ENCODE data around the gene ABCA4. TPM values are rescaled to one million over a fixed set of nuclear protein-coding genes. Genes with fewer than 3 reads are reported as not detected.
A peak's percentile ranks its signal among the peaks of the same experiment; 100 is the strongest.

ABCA4 gene
- total RNA-seq, 1 experiment from 2014 or later, result 0.22 TPM

DNA sequence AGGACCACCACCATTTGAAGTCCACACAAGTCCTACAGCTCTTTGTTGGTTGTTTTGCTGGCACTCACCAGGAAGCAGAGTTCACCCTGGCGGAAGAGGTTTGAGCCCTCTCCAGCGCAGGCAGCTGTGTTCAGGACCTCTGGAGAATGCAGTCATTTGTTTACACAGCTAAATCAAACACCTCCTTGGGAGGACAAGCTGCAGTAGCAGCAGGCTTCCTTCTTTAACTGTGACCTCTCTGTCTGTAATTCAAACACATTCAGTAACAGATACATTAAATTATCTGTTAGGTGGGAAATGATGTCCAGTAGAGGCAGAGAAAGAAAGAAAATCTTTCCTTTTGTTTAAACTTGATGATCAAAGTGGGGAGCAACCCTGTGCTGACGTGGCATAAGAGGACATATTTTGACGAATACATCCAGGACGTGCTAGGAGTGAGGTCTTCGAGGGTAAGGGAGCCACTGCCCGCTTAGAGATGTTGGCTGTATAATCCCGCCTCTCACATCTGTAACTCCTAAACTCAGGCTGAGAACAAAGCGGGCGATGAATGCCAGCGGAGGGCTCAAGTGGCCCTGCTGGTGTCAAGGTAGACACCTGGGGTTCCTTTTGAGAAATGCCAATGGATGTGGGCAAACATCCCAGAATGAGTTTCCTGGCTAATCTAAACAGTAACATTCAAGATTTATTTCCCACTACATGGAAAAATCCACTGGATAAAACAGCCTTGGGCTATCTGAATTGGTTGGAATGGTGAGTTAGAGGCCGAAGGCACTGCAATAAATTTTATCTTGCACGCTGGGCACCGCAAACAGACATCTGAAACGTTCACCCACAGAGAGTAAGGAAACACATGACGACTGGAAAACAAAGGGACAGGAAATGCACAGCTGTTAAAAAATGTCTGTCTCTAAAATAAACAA, 51.7 kb downstream of the ABCA4 start:
- ATAC-seq, result no peak; the same call in 1 of the 2 replicates
- Histone ChIP-seq H3K4me1 (ENCODE audit: control insufficient read depth in 1 of 2, insufficient read depth in 2 of 2, low read length in 2 of 2) (peaks cover 34 to 43% of the 10 kb centered on the region in 2 experiments), H3K27me3 (ENCODE audit: insufficient read depth, low read length) (no peaks in the 10 kb centered on the region), H3K79me2 (ENCODE audit: insufficient read depth, low read length) (no peaks in the 10 kb centered on the region), H3K9ac (ENCODE audit: low read length) (0 out of 2 replicates have a peak overlapping the region, but pooled peaks have one; percentile 7), H3K4me2 (ENCODE audit: low read length) (peak overlapping the region; percentile 65), H3K9me3 (ENCODE audit: control insufficient read depth in 1 of 2, insufficient read depth in 1 of 2, low read depth in 1 of 2, low read length in 2 of 2) (no peaks in the 10 kb centered on the region), H3K4me3 (replicated peaks in 1 of 2; ENCODE audit: low read depth in 1 of 2, low read length in 2 of 2) (no peak overlapping the region), H3K36me3 (ENCODE audit: control insufficient read depth in 1 of 2, insufficient read depth in 2 of 2, low read length in 2 of 2) (no peaks in the 10 kb centered on the region), H3K9me2 (ENCODE audit: insufficient read depth) (no peaks in the 10 kb centered on the region), H3K27ac (ENCODE audit: low read depth, low read length) (peak overlapping the region; percentile 20; the same call in 1 of the 2 replicates), H2AFZ (ENCODE audit: low read depth, low read length, poor library complexity, severe bottlenecking) (no peak overlapping the region), H4K20me1 (ENCODE audit: insufficient read depth) (no peaks in the 10 kb centered on the region)
- intact Hi-C loops (cut with micrococcal nuclease), result loop anchor here (10.0 kb wide), 1 partner anchor 116 kb away; no protein-coding TSS in a partner anchor
- POLR2A ChIA-PET, result interaction anchor here (0.8 to 3.0 kb wide), 9 partner anchors 24 to 265 kb away, joined by 3 to 27 read pairs (median 4); partner anchors contain the start of gene ARHGAP29
- RAD21 ChIA-PET (ENCODE audit: low non-redundant PET in 1 of 2, low total read pairs in 2 of 2, uncharacterized antibody in 2 of 2, unreplicated experiment in 2 of 2), result interaction anchor here (1.2 to 1.9 kb wide), 3 partner anchors 164 to 267 kb away, joined by 3 to 7 read pairs (median 5); no protein-coding TSS in a partner anchor
- CTCF ChIA-PET, result interaction anchor here (1.2 to 2.3 kb wide), 5 partner anchors 24 to 267 kb away, joined by 3 to 22 read pairs (median 6); no protein-coding TSS in a partner anchor
- no TSS peak for BruUV-seq (replicated peaks)
- peak; percentile 86 for TF ChIP-seq TCF7L2 (IDR thresholded peaks at IDR 0.05; ENCODE audit: borderline replicate concordance, extremely low read depth, insufficient read depth, insufficient read length)
- TF ChIP-seq EGR1 (IDR thresholded peaks at IDR 0.05; ENCODE audit: low read depth), result no peak
- DNase-seq (ENCODE audit: low read depth, low spot score), result no peak

DNA sequence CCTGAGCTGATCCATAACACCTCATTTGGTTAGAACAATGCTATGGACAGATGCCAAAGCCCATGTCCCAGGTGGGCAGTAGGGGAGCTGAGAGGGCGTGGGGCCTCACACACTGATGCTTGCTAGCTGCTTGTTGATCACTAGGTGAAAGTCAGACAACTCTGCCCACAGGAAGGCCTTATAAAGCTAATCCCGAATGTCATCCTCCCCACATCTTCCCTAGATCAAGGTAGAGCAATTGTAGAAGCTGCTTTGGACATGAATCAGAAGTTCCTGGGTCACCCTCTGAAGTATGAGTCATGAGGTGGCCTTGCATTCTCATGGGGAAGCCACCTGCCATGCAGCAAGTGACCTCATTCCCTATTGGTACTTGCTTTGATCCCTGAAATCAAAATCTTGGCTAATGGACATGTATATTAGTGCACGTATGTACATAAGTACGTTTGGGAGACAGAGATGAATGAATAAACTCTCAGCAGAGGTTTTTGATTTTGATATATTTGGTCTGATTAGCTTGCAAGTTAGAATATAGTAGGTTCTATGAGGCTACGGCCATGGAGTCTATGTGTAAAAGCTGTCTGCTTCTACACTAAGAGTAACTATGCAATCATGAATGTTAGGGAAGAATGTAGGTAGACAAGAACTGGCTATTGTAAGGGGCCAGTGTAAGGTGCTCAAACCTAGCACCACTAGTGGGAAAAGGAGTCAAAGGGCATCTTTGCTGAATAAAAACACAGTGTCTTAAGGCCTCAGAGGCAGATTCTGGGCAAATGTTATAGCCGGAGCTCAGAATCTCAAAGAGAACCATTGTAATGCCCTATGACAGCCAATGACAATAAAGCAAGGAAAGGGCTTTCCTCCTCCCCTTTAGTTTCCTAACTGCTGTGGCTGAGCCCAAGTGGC, 52.6 kb downstream of the ABCA4 start:
- peak; percentile 94 for DNase-seq (ENCODE audit: low read depth, low spot score)
- no peaks in the 10 kb centered on the region for H3K36me3 ChIP-seq (ENCODE audit: control insufficient read depth in 1 of 2, insufficient read depth in 2 of 2, low read length in 2 of 2)
- peak overlapping the region; percentile 65 for H3K4me2 ChIP-seq (ENCODE audit: low read length)
- ChIA-PET POLR2A (interaction anchor here (0.7 to 3.0 kb wide), 13 partner anchors 23 to 267 kb away, joined by 3 to 27 read pairs (median 4); partner anchors contain the start of gene ARHGAP29), RAD21 (ENCODE audit: low non-redundant PET in 1 of 2, low total read pairs in 2 of 2, uncharacterized antibody in 2 of 2, unreplicated experiment in 2 of 2) (interaction anchor here (0.6 to 1.9 kb wide), 5 partner anchors 31 to 268 kb away, joined by 3 to 7 read pairs (median 5); no protein-coding TSS in a partner anchor), CTCF (interaction anchor here (1.1 to 2.3 kb wide), 5 partner anchors 23 to 268 kb away, joined by 3 to 22 read pairs (median 6); no protein-coding TSS in a partner anchor)
- H3K9ac ChIP-seq (ENCODE audit: low read length), result peak overlapping the region; percentile 21
- no peaks in the 10 kb centered on the region for H4K20me1 ChIP-seq (ENCODE audit: insufficient read depth)
- ATAC-seq, result peak; percentile 88
- no peaks in the 10 kb centered on the region for H3K9me3 ChIP-seq (ENCODE audit: control insufficient read depth in 1 of 2, insufficient read depth in 1 of 2, low read depth in 1 of 2, low read length in 2 of 2)
- peak overlapping the region; percentile 51 for H2AFZ ChIP-seq (ENCODE audit: low read depth, low read length, poor library complexity, severe bottlenecking)
- intact Hi-C loops (cut with micrococcal nuclease), result loop anchor here (10.0 kb wide), 1 partner anchor 116 kb away; no protein-coding TSS in a partner anchor
- BruUV-seq (replicated peaks), result no TSS peak
- H3K4me3 ChIP-seq (replicated peaks in 1 of 2; ENCODE audit: low read depth in 1 of 2, low read length in 2 of 2), result peak overlapping the region in 1 of 2 experiments; percentile 12; a peak in 2 of 4 replicates
- H3K9me2 ChIP-seq (ENCODE audit: insufficient read depth), result no peaks in the 10 kb centered on the region
- no peaks in the 10 kb centered on the region for H3K27me3 ChIP-seq (ENCODE audit: insufficient read depth, low read length)
- H3K4me1 ChIP-seq (ENCODE audit: control insufficient read depth in 1 of 2, insufficient read depth in 2 of 2, low read length in 2 of 2), result peaks cover 39 to 52% of the 10 kb centered on the region in 2 experiments
- no peaks in the 10 kb centered on the region for H3K79me2 ChIP-seq (ENCODE audit: insufficient read depth, low read length)
- peak overlapping the region; percentile 20; the same call in 1 of the 2 replicates for H3K27ac ChIP-seq (ENCODE audit: low read depth, low read length)
- peak; percentile 18; the same call in 1 of the 2 replicates for TF ChIP-seq RAD21 (IDR thresholded peaks at IDR 0.05; ENCODE audit: low read depth)
- TF ChIP-seq JUND (IDR thresholded peaks at IDR 0.05), result peak; percentile 99
- peak; percentile 81 for TF ChIP-seq CEBPB (IDR thresholded peaks at IDR 0.05; ENCODE audit: low read depth)
- peak; percentile 93 for TF ChIP-seq CBX3 (IDR thresholded peaks at IDR 0.05; ENCODE audit: low read depth)
- peak; percentile 46; the same call in 1 of the 2 replicates for TF ChIP-seq EGR1 (IDR thresholded peaks at IDR 0.05; ENCODE audit: low read depth)
- peak; percentile 73 for TF ChIP-seq SIN3A (IDR thresholded peaks at IDR 0.05; ENCODE audit: low read depth)
- TF ChIP-seq, protein P1, sequence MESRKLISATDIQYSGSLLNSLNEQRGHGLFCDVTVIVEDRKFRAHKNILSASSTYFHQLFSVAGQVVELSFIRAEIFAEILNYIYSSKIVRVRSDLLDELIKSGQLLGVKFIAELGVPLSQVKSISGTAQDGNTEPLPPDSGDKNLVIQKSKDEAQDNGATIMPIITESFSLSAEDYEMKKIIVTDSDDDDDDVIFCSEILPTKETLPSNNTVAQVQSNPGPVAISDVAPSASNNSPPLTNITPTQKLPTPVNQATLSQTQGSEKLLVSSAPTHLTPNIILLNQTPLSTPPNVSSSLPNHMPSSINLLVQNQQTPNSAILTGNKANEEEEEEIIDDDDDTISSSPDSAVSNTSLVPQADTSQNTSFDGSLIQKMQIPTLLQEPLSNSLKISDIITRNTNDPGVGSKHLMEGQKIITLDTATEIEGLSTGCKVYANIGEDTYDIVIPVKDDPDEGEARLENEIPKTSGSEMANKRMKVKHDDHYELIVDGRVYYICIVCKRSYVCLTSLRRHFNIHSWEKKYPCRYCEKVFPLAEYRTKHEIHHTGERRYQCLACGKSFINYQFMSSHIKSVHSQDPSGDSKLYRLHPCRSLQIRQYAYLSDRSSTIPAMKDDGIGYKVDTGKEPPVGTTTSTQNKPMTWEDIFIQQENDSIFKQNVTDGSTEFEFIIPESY (IDR thresholded peaks at IDR 0.05; ENCODE audit: extremely low read depth, insufficient replicate concordance, low read length), result no peak
- TF ChIP-seq, protein P2, sequence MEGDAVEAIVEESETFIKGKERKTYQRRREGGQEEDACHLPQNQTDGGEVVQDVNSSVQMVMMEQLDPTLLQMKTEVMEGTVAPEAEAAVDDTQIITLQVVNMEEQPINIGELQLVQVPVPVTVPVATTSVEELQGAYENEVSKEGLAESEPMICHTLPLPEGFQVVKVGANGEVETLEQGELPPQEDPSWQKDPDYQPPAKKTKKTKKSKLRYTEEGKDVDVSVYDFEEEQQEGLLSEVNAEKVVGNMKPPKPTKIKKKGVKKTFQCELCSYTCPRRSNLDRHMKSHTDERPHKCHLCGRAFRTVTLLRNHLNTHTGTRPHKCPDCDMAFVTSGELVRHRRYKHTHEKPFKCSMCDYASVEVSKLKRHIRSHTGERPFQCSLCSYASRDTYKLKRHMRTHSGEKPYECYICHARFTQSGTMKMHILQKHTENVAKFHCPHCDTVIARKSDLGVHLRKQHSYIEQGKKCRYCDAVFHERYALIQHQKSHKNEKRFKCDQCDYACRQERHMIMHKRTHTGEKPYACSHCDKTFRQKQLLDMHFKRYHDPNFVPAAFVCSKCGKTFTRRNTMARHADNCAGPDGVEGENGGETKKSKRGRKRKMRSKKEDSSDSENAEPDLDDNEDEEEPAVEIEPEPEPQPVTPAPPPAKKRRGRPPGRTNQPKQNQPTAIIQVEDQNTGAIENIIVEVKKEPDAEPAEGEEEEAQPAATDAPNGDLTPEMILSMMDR (IDR thresholded peaks at IDR 0.05 in 2 of 3, conservative IDR thresholded peaks at IDR 0.05 in 1 of 3; ENCODE audit: borderline replicate concordance in 1 of 3, insufficient read depth in 1 of 3, low read depth in 2 of 3, low read length in 2 of 3), result no peak
